ENCODE measurements around the gene ALLC.

The ALLC gene

DNA sequence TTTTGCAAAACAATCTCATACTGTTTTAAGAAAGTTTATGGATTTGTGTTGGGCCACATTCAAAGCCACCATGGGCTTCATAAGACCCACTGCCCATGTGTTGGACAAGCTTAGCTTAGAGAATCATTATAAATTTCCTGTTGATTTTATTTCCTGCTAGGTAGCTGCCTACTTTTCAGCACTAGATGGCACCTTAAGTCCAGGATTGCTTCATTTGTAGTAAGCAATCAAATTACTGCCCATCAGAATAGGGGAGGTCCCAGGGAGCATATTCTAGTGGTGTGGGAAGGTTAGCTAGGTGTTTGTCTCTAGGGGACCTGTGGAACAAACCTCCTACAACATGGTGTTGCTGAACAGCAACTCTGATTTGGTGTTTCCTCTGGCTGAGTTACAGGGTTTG, 34.4 kb downstream of the ALLC start:
- Histone ChIP-seq H3K79me2 (no peaks in the 10 kb centered on the region), H2AFZ (no peak overlapping the region), H3K4me2 (ENCODE audit: low read length) (no peak overlapping the region), H3K9ac (no peak overlapping the region), H3K36me3 (ENCODE audit: control insufficient read depth, insufficient read depth, low read length) (no peaks in the 10 kb centered on the region), H3K27me3 (ENCODE audit: control insufficient read depth, insufficient read depth, low read length) (no peaks in the 10 kb centered on the region), H3K9me3 (ENCODE audit: control insufficient read depth, low read length) (no peaks in the 10 kb centered on the region), H3K4me3 (ENCODE audit: low read depth, low read length) (no peak overlapping the region), H3K4me1 (no peaks in the 10 kb centered on the region), H3K27ac (no peak overlapping the region)
- TF ChIP-seq, protein P1, sequence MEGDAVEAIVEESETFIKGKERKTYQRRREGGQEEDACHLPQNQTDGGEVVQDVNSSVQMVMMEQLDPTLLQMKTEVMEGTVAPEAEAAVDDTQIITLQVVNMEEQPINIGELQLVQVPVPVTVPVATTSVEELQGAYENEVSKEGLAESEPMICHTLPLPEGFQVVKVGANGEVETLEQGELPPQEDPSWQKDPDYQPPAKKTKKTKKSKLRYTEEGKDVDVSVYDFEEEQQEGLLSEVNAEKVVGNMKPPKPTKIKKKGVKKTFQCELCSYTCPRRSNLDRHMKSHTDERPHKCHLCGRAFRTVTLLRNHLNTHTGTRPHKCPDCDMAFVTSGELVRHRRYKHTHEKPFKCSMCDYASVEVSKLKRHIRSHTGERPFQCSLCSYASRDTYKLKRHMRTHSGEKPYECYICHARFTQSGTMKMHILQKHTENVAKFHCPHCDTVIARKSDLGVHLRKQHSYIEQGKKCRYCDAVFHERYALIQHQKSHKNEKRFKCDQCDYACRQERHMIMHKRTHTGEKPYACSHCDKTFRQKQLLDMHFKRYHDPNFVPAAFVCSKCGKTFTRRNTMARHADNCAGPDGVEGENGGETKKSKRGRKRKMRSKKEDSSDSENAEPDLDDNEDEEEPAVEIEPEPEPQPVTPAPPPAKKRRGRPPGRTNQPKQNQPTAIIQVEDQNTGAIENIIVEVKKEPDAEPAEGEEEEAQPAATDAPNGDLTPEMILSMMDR (IDR thresholded peaks at IDR 0.05): no peak

DNA sequence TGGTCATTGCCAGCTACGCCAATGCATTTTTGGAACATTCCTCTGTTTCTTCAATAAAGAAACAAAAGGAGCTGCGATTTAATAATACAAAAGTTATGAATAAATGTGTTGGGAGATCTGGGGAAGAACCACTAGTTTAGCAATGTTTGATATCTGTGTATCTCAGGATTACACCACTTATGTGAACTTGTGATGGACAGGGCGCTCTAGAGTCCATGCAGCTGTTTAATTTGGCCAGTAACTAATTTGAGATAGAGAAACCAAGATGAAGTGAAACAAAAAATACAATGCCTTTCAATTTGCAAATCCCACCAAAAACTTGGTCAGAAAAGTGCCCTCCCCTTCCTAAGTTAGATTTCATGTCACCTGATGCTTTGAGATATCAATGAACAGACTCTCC, 38.5 kb downstream of the ALLC start:
- no peak overlapping the region for H3K4me2 ChIP-seq (ENCODE audit: low read length)
- H2AFZ ChIP-seq: no peak overlapping the region
- TF ChIP-seq, protein P1 (IDR thresholded peaks at IDR 0.05): no peak
- H3K4me3 ChIP-seq (ENCODE audit: low read depth, low read length): no peak overlapping the region
- H3K9ac ChIP-seq: no peak overlapping the region
- H3K27me3 ChIP-seq (ENCODE audit: control insufficient read depth, insufficient read depth, low read length): no peaks in the 10 kb centered on the region
- H3K27ac ChIP-seq: no peak overlapping the region
- no peaks in the 10 kb centered on the region for H3K9me3 ChIP-seq (ENCODE audit: control insufficient read depth, low read length)
- no peaks in the 10 kb centered on the region for H3K79me2 ChIP-seq
- no peaks in the 10 kb centered on the region for H3K4me1 ChIP-seq
- H3K36me3 ChIP-seq (ENCODE audit: control insufficient read depth, insufficient read depth, low read length): no peaks in the 10 kb centered on the region

DNA sequence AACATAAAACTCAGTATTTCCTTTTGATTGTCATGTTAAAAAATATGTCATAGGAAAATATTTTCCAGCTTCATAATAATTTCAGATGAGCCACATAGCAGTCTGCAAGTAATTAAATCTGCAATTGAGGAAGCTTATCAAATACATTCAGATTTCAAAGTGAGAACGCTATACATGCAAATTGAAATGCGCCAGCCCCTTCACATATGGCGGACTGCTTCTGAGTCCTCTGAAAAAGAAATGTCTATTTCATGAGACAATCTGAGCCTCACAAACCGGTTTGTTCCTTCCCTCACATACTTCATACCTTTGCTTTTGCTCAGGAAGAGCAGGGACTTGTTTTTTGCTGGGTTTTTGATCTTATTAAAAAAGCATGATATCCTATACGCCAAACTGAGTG, 43.1 kb downstream of the ALLC start:
- Histone ChIP-seq H3K27ac (no peak overlapping the region), H2AFZ (no peak overlapping the region), H3K79me2 (no peaks in the 10 kb centered on the region), H3K4me3 (ENCODE audit: low read depth, low read length) (no peak overlapping the region), H3K36me3 (ENCODE audit: control insufficient read depth, insufficient read depth, low read length) (no peaks in the 10 kb centered on the region), H3K27me3 (ENCODE audit: control insufficient read depth, insufficient read depth, low read length) (no peaks in the 10 kb centered on the region), H3K4me2 (ENCODE audit: low read length) (no peak overlapping the region), H3K9ac (no peak overlapping the region), H3K9me3 (ENCODE audit: control insufficient read depth, low read length) (no peaks in the 10 kb centered on the region), H3K4me1 (no peaks in the 10 kb centered on the region)
- TF ChIP-seq, protein P1 (IDR thresholded peaks at IDR 0.05): no peak

DNA sequence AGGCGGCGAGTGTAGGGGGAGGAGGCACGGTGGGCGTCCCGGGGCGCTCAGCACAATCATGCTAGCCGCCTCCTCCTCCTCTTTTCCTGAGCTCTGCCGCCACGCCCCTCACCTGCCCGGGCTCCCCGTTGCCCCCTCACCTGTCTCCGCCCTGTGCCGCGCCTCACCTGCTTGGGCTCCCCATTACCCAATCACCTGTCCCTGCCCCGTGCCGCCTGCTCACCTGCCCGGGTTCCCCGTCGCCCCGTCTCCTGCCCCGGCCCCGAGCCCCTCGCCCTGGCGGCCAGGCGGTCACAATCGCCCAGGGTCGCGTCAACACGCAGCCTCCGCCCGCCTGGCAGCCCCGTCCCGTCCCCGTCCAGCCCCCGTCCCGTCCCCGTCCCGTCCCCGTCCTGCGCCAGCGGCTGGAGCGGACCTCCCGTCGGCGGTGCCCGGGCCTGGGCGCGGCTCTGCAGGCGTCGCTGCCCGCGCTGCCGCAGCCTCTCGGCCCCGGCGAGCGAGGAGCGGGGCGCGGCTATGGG, 45.3 kb downstream of the ALLC start, which contains the start of gene DCDC2C:
TSS of gene DCDC2C (plus strand) at position 340 of the 521 bp plus-strand sequence. CDS start at position 517, 177 bp downstream.
- Histone ChIP-seq H3K4me1 (no peaks in the 10 kb centered on the region), H3K27ac (no peak within 1 kb of the TSS), H3K4me3 (ENCODE audit: low read depth, low read length) (no peak within 1 kb of the TSS), H3K4me2 (ENCODE audit: low read length) (no peak within 1 kb of the TSS), H3K9me3 (ENCODE audit: control insufficient read depth, low read length) (no peaks in the 10 kb centered on the region), H2AFZ (peak within 1 kb of the TSS; percentile 46), H3K79me2 (no peaks in the 10 kb centered on the region), H3K27me3 (ENCODE audit: control insufficient read depth, insufficient read depth, low read length) (peaks cover 4% of the 10 kb centered on the region), H3K9ac (no peak within 1 kb of the TSS), H3K36me3 (ENCODE audit: control insufficient read depth, insufficient read depth, low read length) (no peaks in the 10 kb centered on the region)
- TF ChIP-seq, protein P1 (IDR thresholded peaks at IDR 0.05): no peak

DNA sequence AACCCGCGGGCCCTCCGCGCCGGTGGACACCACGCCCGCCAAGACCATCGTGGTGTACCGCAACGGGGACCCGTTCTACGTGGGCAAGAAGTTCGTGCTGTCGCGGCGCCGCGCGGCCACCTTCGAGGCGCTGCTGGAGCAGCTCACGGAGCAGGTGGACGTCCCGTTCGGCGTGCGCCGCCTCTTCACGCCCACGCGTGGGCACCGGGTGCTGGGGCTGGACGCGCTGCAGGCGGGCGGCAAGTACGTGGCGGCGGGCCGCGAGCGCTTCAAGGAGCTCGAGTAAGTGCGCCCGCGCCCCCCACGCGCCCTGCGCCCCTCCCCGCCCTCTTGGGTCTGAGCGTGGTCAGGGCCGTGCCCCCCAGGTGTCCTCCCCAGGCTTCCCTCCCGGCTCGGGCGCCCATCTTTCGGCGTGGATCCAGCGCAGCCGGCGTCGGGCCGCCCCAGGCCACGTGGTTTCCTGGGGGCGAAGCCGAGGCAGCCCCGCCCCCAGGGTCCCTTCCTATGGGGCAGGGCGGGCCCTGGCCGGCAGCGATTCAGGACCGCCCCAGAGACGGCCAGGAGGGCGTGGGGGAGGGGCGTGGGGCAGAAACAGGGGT, 45.9 kb downstream of the ALLC start:
- H3K4me3 ChIP-seq (ENCODE audit: low read depth, low read length): no peak overlapping the region
- no peak overlapping the region for H3K9ac ChIP-seq
- no peaks in the 10 kb centered on the region for H3K4me1 ChIP-seq
- H3K79me2 ChIP-seq: no peaks in the 10 kb centered on the region
- no peaks in the 10 kb centered on the region for H3K9me3 ChIP-seq (ENCODE audit: control insufficient read depth, low read length)
- H3K27ac ChIP-seq: no peak overlapping the region
- H3K36me3 ChIP-seq (ENCODE audit: control insufficient read depth, insufficient read depth, low read length): no peaks in the 10 kb centered on the region
- no peak overlapping the region for H3K4me2 ChIP-seq (ENCODE audit: low read length)
- TF ChIP-seq, protein P1 (IDR thresholded peaks at IDR 0.05): no peak
- H2AFZ ChIP-seq: peak overlapping the region; percentile 46
- H3K27me3 ChIP-seq (ENCODE audit: control insufficient read depth, insufficient read depth, low read length): peaks cover 4% of the 10 kb centered on the region

Measured in parathyroid adenoma (tissue), 2 donors.